DMS 273 (cell line): ENCODE measurements around the gene BMP6.
"Not testable (repeated sequence)": the region's sequence is repeated elsewhere in the genome, so short reads cannot be mapped to it uniquely, and the experiment has no call there.

Source experiments
- DNase-seq: peaks from one replicate; lab custom pipeline; 2025; ENCODE audit not compliant: unreplicated experiment; lab: John Stamatoyannopoulos, UW

BMP6 gene

GRCh38 chr6:7786214-7786661, 60.3 kb downstream of the BMP6 start:
- DNase-seq, result no peak

- peak; percentile 18 for DNase-seq
Measured at GRCh38 chr6:7787137-7787608, 61.3 kb downstream of the BMP6 start.

GRCh38 chr6:7787731-7788130, 61.8 kb downstream of the BMP6 start:
- DNase-seq, result no peak

- DNase-seq, result no peak
Measured at GRCh38 chr6:7794509-7794908, 68.6 kb downstream of the BMP6 start.

DNA sequence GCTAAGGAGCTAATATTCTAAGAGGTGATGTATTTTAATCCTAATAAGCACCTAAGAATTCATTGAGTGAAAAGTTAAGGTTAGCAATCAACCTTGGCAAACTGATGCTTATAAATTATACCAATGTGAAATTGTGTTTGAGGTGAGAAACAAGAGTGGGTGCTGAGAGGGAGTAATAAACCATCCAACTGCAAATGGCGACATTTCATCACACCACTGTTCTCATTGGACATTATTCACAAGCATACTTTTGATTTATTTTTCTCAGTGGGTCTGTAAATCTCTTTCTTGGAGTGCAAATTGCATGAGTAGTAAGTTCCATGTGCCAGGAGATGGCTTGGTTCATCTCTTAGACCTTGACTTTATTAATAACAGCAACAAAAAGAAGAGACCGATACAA, 71.5 kb downstream of the BMP6 start:
- DNase-seq, result no peak

- peak; percentile 8 for DNase-seq
Measured at GRCh38 chr6:7798751-7799150, 72.9 kb downstream of the BMP6 start.

- peak; percentile 96 for DNase-seq
Measured at GRCh38 chr6:7802662-7803061, 76.8 kb downstream of the BMP6 start.

DNA sequence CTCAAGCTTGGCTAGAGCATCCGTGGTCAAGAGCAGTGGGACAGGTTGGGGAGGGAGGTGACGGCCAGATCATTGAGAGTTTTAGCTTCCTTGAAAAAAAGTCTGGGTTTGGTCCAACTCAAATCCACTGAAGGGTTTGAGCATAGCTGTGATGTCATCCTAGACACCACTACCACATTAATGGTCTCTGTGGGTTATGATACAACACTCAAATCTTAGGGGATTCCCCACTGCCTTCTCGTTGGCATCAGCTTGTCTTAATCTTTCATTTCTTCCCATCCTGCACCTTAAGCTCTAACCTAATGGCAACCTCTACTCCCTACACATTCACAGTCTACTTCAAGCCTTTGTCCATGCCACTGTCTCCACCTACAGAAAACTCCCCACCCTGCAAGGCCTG, 77.3 kb downstream of the BMP6 start:
- peak; percentile 45 for DNase-seq

GRCh38 chr6:7805078-7805849, 79.4 kb downstream of the BMP6 start:
- DNase-seq, result no peak

GRCh38 chr6:7805850-7806214, 79.9 kb downstream of the BMP6 start:
- no peak for DNase-seq

DNA sequence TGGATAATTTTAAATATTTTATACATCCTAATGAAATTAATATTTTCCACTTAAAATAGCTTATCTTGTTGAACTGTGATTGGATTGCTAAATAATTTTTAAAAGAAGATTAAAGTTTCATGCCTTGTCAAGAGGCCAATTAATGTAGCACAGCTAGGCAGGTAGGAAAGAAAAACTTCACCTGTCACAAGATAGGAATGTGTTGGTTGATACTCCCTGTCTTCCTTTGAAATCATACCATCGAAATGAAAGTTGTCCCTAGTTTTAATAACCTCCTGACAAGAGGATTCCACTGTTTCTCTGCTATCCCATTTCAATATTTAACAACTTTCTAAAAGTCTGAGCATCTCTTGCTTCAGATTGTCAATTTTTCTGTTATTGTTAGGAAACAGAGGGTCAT, 80.8 kb downstream of the BMP6 start:
- no peak for DNase-seq

GRCh38 chr6:7809346-7809745, 83.4 kb downstream of the BMP6 start:
- DNase-seq, result no peak

GRCh38 chr6:7811441-7811840, 85.5 kb downstream of the BMP6 start:
- DNase-seq, result no peak

DNA sequence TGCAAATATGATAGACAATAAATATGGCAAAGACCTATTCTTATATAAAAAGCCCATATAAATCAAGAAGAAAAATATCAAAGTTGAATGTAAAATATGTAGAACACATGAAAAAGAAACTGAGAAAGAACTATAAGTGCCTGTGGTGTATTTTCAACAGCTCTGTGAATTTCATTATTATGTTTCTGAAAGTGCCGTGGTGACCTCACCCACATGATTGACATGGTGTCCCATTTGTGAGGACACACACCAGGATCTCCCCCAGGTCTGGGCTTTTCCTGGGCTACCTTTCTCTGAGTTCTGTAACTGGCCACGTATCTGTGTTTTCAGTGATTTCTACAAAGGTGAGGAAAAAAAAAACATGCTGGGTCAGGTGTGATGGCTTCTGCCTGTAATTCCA, 86.7 kb downstream of the BMP6 start:
- DNase-seq, result no peak

GRCh38 chr6:7813193-7813592, 87.3 kb downstream of the BMP6 start:
- DNase-seq, result no peak

DNA sequence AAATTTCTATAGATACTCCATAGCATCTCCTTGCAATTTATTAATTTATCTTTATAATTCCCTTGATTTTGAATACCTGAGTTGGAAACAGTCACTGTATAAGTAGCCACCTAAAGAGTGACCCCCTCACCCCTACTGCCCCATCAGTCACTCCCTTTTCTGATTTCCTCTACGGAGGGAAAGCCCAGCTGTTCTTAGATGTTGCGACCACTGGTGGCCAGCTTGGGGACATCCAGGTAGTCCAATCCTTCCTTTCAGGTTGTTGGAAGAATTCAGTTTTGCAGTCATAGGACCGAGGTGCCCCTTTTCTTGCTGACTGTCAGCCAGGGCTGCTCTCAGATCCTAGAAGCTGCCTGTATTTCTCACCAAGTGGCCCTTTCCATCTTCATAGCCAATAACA, 87.8 kb downstream of the BMP6 start:
- no peak for DNase-seq

GRCh38 chr6:7815716-7816115, 89.8 kb downstream of the BMP6 start:
- no peak for DNase-seq

GRCh38 chr6:7817184-7817583, 91.3 kb downstream of the BMP6 start:
- not testable (repeated sequence) for DNase-seq

GRCh38 chr6:7818257-7819214, 92.6 kb downstream of the BMP6 start:
- no peak for DNase-seq

DNA sequence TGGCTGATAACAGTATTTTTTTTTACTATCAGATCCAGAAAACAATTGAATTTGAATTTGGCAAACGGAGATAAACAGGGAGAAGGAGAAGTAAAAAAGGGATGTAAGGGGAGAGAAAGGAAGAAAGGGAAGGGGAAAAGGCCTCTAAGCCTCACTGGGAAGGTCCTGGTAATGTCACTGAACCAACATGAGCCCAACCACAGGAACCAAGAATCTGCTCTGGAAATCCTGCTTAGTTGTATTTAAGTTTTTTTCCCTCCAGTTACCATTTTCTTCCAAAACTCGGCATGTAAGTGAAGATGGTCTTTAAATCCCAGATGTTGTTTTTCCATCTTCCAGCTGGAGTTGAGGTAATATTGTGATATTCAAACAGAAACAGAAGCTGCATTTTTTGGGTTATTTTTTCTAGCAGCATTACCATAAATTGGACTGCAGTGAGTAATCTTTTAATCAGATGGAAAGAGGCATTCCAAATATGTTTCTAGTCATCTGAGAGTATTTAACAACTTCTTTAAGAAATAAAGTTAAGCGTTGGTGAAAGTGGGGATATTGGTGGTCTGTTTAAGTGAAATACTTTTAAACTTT, 93.6 kb downstream of the BMP6 start:
- DNase-seq, result no peak

DNA sequence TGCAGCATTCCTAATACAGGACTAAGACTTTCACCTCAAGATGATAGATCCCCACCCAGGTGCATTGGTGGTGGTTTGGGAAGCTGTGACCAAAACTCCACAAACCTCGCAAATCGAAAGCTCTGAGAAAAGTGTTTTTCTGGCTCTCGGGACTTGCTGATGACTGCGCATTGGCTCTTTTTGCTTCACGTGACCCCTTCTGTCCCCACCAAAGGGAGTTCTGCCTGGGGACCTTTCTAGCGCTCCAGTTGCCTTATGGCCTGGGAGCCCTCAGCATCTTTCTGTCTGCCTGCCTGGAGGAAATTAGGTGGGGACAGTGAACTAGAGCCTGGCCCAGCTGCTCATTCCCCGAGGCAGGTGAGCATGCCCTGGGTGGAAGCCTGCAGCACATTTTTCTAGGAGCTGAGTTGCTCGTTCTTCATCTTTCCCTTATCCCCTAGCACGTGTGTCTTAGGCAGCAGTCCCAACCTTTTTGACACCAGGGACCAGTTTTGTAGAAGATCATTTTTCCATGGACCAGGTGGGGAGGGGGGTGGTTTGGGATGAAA, 94.5 kb downstream of the BMP6 start:
- DNase-seq, result no peak
